DOHH2 (cell line): ENCODE data around the gene U2AF2.

Source experiments
- H3F3A ChIP-seq: fragments of 200-600 bp; sonication (generic), shearing (Covaris generic); 2 replicates; pipeline ENCODE4 v1.6.0; 2016; ENCODE audit warnings: antibody characterized with exemption, mild to moderate bottlenecking; ENCODE audit not compliant: control insufficient read depth, insufficient read depth
- H3K27ac ChIP-seq: fragments of 200-600 bp; sonication (generic); 2 replicates; pipeline ENCODE4 v1.5.1; 2014; ENCODE audit warnings: low read depth, mild to moderate bottlenecking, low read length, moderate library complexity
- H3K27me3 ChIP-seq: fragments of 200-600 bp; sonication (generic); 2 replicates; pipeline ENCODE4 v1.6.1; 2014; ENCODE audit warnings: mild to moderate bottlenecking, low read length, mixed read lengths; ENCODE audit not compliant: control insufficient read depth
- H3K36me3 ChIP-seq: fragments of 200-600 bp; sonication (generic); 2 replicates; pipeline ENCODE4 v1.6.1; 2014; ENCODE audit warnings: mild to moderate bottlenecking, low read length, moderate library complexity, mixed read lengths; ENCODE audit not compliant: control insufficient read depth
- H3K4me1 ChIP-seq: fragments of 200-600 bp; sonication (generic); 2 replicates; pipeline ENCODE4 v1.6.1; 2014; ENCODE audit warnings: mild to moderate bottlenecking, low read length, mixed read lengths; ENCODE audit not compliant: control insufficient read depth
- H3K4me2 ChIP-seq: fragments of 200-600 bp; sonication (generic); 2 replicates; pipeline ENCODE4 v1.6.0; 2014; ENCODE audit warnings: mild to moderate bottlenecking, low read length, moderate library complexity
- H3K4me3 ChIP-seq: fragments of 200-600 bp; sonication (generic); 2 replicates; pipeline ENCODE4 v1.5.1; 2014; ENCODE audit warnings: mild to moderate bottlenecking, low read length, mixed read lengths
- H3K79me2 ChIP-seq: fragments of 200-600 bp; sonication (generic); 2 replicates; pipeline ENCODE4 v1.6.1; 2014; ENCODE audit warnings: mild to moderate bottlenecking, low read length, mixed read lengths; ENCODE audit not compliant: control insufficient read depth
- H3K9me2 ChIP-seq: fragments of 200-600 bp; sonication (generic); replicated peaks from 2 replicates; pipeline ENCODE4 v1.6.1; 2014; ENCODE audit warnings: mild to moderate bottlenecking, low read length, mixed read lengths; ENCODE audit not compliant: control insufficient read depth
- H3K9me3 ChIP-seq: fragments of 200-600 bp; sonication (generic); 2 replicates; pipeline ENCODE4 v1.6.1; 2014; ENCODE audit warnings: antibody characterized with exemption, low read length, mixed read lengths; ENCODE audit not compliant: control insufficient read depth, insufficient read depth
- H4K20me1 ChIP-seq: fragments of 200-600 bp; sonication (generic); 2 replicates; pipeline ENCODE4 v1.6.0; 2014; ENCODE audit warnings: low read depth, mild to moderate bottlenecking, antibody characterized with exemption, low read length, moderate library complexity; ENCODE audit not compliant: control insufficient read depth, insufficient read depth
- EZH2phosphoT487 ChIP-seq: fragments of 200-600 bp; sonication (generic); IDR thresholded peaks from 2 replicates; pipeline ENCODE4 v1.6.1; 2017; ENCODE audit warnings: borderline replicate concordance, mild to moderate bottlenecking, antibody characterized with exemption, low read length, moderate library complexity, mixed read lengths
- TF ChIP-seq, protein P1 (sequence below): fragments of 200-600 bp; sonication (generic); IDR thresholded peaks from one replicate; pipeline ENCODE4 v1.5.1; 2014; ENCODE audit warnings: antibody characterized with exemption, mild to moderate bottlenecking, low read depth, low read length; ENCODE audit not compliant: poor library complexity, severe bottlenecking

U2AF2 gene

DNA sequence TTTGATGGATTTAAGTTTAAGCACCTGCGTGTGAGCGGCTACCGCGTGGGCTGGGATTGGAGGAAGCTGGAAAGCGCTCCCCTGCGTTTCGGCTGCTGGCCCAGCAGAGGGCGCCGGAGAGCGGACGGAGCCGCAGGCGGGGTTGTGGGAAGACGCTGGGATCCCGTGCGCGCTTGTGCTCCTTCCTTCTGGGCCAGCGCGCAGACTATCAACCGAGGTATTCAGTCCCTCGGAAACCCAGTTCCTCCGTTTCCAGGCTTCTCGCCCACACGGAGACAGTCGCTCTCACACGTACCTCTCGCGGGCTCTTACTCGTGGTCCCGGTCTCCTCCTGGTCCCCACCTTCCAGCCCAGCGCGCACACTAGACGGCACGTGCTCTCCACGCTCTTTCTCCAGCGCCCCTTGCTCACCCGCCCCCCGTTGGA, 49.0 kb downstream of the U2AF2 start:
- H3K9me3 ChIP-seq, result no peaks in the 10 kb centered on the region
- no peak overlapping the region for H3K4me3 ChIP-seq
- H4K20me1 ChIP-seq, result no peaks in the 10 kb centered on the region
- no peaks in the 10 kb centered on the region for H3K27me3 ChIP-seq
- TF ChIP-seq, protein P1, sequence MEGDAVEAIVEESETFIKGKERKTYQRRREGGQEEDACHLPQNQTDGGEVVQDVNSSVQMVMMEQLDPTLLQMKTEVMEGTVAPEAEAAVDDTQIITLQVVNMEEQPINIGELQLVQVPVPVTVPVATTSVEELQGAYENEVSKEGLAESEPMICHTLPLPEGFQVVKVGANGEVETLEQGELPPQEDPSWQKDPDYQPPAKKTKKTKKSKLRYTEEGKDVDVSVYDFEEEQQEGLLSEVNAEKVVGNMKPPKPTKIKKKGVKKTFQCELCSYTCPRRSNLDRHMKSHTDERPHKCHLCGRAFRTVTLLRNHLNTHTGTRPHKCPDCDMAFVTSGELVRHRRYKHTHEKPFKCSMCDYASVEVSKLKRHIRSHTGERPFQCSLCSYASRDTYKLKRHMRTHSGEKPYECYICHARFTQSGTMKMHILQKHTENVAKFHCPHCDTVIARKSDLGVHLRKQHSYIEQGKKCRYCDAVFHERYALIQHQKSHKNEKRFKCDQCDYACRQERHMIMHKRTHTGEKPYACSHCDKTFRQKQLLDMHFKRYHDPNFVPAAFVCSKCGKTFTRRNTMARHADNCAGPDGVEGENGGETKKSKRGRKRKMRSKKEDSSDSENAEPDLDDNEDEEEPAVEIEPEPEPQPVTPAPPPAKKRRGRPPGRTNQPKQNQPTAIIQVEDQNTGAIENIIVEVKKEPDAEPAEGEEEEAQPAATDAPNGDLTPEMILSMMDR, result peak; percentile 71
- no peak for TF ChIP-seq EZH2phosphoT487
- no peaks in the 10 kb centered on the region for H3K9me2 ChIP-seq
- peaks cover 33% of the 10 kb centered on the region for H3K36me3 ChIP-seq
- no peak overlapping the region for H3K4me2 ChIP-seq
- H3K27ac ChIP-seq, result no peak overlapping the region
- H3K79me2 ChIP-seq, result no peaks in the 10 kb centered on the region
- no peaks in the 10 kb centered on the region for H3K4me1 ChIP-seq
- H3F3A ChIP-seq, result peaks cover 2% of the 10 kb centered on the region; the same call in 1 of the 2 replicates

DNA sequence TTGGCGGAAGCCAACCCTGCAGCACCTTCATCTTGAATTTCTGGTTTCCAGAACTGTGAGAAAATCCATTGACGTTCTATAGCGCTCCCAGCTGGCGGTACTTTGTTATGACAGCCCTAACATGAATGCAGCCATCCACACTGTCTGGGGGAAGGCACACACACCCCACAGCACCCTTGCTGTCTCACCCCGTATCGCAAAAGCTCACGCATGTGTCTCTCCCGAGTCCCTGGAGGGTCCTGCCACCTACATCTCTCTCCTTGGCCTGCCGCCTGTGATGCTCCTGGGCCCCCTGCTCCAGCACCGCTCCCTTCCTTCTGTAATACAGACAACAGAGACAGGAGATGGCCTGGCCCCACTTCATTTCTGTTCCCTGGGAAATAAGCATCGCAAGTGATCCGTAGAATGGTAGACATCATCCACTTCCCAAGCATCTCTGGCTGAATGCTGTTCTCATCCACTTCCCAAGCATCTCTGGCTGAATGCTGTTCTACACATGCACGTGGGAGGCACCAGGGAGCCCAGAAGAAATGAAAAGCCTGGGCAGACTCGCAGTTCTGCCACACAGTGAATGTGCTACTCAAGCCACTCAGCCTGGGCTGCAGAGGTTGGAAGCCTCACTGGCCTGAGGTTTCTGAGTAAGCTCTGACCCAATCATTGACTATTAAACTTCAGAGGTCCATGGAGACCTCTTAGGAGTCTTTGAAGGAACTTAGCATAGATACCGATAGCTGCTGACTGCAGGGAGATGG, 49.8 kb downstream of the U2AF2 start:
- H3F3A ChIP-seq, result peaks cover 2% of the 10 kb centered on the region; the same call in 1 of the 2 replicates
- H3K27ac ChIP-seq, result no peak overlapping the region
- peaks cover 27% of the 10 kb centered on the region for H3K36me3 ChIP-seq
- TF ChIP-seq, protein P1, result peak; percentile 39
- TF ChIP-seq EZH2phosphoT487, result no peak
- H4K20me1 ChIP-seq, result no peaks in the 10 kb centered on the region
- no peaks in the 10 kb centered on the region for H3K9me3 ChIP-seq
- no peak overlapping the region for H3K4me3 ChIP-seq
- H3K79me2 ChIP-seq, result no peaks in the 10 kb centered on the region
- no peaks in the 10 kb centered on the region for H3K27me3 ChIP-seq
- H3K4me2 ChIP-seq, result no peak overlapping the region
- no peaks in the 10 kb centered on the region for H3K9me2 ChIP-seq
- no peaks in the 10 kb centered on the region for H3K4me1 ChIP-seq

DNA sequence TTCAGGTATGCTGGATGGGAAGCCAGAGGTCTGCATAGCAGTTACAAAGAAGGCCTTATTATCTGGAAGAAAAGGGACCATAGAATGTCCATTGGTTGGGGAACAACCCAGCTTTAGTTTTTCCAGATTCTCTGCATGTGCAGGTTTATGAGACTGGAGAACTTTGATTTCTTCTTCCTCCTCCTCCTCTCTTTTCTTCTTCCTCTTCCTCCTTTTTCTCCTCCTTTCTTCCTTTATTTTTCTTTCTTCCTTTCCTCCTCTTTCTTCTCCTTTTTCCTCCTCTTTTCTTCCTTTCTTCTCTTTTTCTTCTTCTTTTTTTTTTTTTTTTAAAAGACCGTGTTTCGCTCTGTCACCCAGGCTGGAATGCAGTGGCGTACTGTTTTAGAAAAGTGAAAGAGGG, 51.1 kb downstream of the U2AF2 start:
- Histone ChIP-seq H3K36me3 (peaks cover 19% of the 10 kb centered on the region), H3K9me2 (no peaks in the 10 kb centered on the region), H3K27me3 (no peaks in the 10 kb centered on the region), H3K79me2 (no peaks in the 10 kb centered on the region), H3F3A (peaks cover 2% of the 10 kb centered on the region; the same call in 1 of the 2 replicates), H3K4me3 (no peak overlapping the region), H3K4me2 (no peak overlapping the region), H3K9me3 (no peaks in the 10 kb centered on the region), H3K4me1 (no peaks in the 10 kb centered on the region), H4K20me1 (no peaks in the 10 kb centered on the region), H3K27ac (no peak overlapping the region)
- no peak for TF ChIP-seq EZH2phosphoT487
- TF ChIP-seq, protein P1, result no peak
